ENCODE measurements around the gene RAB8B.

RAB8B gene

GRCh38 chr15:63310646-63311045 is 121.2 kb downstream of the RAB8B start:
- no peak for DNase-seq

GRCh38 chr15:63312286-63312685 is 122.9 kb downstream of the RAB8B start:
- DNase-seq = no peak

- DNase-seq = no peak
These were observed 124.4 kb downstream of the RAB8B start for GRCh38 chr15:63313825-63314224.

GRCh38 chr15:63314409-63314808 is 125.0 kb downstream of the RAB8B start:
- no peak for DNase-seq
